ENCODE data around the gene ENTPD8.

ENTPD8 gene

DNA sequence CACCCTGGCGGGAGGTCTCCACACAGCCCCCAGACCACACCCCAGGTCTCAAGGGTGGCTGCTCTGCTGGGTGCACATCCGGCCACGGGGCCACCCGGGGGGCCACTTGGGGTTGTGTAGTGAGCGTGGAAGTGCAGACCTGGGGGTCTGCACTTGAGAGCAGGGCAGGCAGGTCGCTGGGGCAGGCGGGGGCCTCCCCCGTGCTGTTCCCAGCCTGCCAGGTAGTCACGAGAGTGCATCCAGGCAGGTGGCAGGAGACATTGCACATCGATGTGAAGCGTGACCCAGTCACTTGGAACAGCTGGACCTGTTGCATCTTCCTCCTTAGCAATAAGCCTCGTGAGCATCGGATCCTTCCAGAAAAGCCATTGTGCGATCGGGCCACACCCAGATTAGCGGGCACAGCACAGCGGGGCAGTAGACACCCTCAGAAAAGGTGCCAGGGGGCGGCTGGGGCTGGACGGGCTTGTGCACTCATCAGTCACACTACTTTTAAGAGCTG is 4.8 kb upstream of the ENTPD8 start:
- DNase-seq = peak; percentile 19

DNA sequence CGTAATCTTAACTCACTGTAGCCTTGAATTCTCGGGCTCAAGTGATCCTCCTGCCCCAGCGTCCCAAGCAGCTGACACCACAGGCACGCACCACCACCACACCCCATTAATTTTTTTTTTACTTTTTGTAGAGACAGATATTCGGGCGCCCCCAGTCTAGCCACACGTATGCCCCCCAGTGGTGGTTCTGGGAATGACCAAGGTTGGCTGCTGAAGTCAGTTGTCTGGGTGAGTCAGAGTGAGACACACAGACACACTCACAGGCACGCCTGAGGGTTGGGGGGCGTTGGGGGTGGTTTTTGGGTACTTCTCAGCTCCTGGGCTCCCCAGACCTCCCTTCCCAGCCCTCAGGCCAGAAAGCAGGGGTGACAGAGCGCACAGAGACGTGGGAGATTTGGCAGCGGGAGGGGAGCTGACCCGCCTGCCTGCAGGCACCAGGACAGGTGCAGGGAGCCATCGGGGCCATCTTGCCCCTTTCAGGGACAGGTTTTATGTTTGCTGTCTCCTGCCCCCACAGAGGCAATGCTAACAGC is 4.2 kb upstream of the ENTPD8 start:
- peak; percentile 71 for DNase-seq

DNA sequence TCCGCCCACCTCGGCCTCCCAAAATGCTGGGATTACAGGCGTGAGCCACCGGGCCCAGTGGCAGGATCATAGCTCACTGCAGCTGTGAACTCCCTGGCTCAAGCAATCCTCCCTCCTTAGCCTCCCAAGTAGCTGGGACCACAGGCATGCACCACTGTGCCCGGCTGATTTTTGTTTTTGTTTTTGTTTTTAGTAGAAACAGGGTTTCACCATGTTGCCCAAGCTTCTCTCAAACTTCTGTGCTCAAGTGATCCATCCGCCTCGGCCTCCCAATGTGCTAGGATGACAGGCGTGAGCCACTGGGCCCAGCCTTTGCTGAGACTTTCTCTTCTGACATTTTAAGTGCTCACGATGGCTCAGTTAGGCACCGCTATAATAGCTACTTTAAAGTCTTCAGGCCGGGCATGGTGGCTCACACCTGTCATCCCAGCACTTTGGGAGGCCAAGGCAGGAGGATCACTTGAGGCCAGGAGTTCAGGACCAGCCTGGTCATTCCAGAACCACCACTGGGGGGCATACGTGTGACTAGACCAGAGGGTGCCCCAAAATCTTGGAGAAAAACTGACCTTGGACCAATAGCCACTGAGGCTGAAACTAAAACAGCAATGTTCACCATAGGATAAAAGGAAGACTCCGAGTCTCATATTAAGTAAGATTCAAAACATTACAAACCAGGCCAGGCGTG is 3.1 kb upstream of the ENTPD8 start:
- DNase-seq = no peak

DNA sequence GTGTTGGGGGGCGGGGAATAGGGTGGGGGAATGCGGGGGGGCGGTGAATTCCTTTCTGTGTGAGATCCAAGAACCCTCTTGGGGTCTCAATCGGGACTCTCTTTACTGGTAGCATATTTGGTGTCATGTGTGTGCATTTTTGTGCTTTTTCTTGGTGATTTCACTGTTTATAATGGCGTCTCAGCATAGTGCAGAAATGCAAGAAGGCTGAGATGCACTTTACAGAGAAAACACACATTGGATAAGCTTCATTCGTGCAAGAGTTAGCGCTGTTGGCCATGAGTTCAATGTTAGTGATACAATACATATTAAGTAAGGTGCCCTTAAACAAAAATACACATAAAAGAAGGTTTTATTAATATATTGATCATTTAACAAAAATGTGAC is 771 bp upstream of the ENTPD8 start:
- no peak for DNase-seq

DNA sequence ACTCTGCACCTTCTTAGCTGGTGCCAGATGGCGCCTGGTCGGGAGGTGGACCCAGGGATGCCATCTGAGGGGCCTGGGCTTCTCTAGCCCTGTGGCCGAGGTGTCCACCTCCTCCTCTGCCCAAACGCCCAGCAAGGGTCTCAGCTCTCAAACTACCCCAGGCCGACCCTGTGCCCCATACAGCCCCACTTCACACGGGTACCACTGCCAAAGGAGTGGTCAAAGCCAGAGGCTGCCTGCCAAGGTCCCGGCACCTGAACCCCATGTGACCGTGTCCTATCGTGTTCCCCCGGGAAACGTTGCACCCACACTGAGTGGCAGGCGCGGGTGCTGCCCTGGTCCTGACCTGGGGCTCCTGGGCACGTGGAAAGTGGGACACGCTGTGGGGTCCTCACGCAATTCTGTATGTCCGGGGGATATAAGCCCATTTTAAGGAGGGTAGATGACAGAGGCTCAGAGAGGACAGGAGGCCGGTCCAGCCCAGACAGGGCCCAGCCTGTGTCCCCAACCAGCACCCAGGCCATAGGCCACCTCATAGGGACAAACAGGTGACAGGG is 1.9 kb downstream of the ENTPD8 start:
- DNase-seq = no peak

DNA sequence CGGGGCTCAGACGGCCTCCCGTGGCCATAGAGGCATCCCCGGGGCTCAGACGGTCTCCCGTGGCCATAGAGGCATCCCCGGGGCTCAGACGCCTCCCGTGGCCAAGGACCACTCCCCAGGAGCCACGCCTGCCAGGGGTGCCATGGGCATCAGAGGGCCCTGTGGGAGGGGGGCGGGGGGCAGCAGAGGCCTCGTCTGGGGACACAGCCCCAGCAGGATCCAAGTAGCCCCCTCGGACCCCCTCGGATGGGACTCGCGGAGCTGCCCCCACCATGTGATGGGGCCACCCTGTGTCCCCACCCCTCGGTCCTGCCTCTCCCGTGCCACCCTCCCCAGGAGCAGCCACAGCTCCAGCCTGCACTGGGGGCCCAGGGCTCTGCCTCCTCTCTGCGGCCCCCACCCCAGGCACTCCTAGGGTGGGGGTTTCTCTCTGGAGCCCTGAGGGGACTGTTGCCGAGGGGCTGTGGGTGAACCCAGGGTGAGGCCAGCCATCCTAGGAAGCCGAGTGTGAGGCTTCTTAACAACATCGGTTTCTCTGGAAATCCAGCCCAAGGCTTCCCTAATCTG is 2.5 kb downstream of the ENTPD8 start:
- no peak for DNase-seq

DNA sequence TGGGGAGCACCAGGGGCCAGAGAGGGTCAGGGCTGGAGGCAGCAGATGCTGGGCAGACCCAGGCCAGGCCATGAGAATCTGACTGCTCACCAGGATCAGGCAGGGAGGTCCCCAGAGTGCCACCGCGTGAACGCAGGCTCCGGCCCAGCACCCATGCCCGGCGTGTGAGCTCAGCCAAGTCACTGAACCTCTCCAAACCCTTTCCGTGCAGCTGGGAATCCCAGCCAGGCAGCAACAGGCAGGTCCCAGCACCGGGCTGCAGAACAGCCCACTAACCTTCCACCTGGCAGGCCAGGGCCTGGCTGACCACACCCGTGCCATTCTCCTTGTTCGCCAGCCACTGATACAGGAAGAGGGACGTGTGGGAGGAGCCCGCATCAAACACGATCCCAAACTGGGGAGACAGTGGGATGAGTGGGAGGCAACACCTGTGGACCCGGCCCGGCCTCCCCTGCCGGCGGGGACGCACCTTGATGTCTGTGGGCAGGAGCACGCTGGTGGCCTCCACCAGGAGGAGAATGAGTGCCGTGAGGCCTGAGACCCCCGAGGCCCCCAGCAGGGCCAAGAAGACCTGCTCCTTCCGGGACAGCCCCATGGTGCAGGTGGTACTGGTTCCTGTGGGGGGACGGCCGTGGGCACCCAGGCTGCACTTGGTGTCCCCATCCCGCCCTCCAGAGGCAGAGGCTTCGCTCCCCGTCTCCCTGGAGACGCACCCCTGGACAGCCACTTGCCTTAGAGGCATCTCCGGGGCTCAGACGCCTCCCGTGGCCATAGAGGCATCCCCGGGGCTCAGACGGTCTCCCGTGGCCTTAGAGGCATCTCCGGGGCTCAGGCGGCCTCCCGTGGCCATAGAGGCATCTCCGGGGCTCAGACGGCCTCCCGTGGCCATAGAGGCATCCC is 3.2 kb downstream of the ENTPD8 start:
- no peak for DNase-seq

DNA sequence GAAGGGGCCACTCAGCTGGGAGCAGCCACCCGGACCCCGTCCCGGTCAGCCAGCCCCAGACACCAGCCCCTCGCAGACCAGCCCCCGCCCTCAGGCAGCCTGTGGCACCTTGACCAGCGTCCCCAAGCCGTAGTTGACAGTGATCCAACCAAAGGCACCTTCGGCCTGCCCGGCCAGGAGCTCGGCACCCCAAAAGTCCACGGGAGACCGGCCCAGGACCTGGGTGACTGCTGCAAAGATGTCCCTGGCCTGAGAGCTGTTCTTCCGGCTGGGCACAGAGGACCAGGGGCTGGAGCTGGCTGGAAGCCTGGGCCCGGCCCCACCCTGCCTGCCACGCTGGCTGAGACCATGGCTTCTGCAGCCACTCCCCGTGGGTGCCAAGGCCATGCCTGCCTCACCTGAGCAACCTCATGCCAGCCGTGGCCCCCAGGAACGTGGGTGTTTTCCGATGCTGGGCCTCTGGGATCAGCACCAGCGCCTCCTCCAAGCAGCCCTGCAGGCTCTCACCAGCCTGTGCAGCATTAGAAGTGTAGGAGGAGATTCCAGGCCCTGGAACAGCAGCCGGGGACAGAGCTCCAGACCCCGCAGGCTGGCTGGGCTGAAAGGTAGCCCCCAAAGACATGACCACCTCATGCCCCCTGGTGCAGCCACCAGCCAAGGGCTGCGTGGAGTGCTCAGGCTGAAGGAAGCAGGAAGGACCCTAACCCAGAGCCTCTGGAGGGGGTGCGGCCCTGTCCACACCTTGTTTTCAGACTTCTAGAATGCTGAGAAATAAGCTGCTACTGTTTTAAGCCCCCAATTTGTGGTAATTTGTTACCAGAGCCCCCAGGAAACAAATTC is 4.2 kb downstream of the ENTPD8 start:
- DNase-seq = no peak

DNA sequence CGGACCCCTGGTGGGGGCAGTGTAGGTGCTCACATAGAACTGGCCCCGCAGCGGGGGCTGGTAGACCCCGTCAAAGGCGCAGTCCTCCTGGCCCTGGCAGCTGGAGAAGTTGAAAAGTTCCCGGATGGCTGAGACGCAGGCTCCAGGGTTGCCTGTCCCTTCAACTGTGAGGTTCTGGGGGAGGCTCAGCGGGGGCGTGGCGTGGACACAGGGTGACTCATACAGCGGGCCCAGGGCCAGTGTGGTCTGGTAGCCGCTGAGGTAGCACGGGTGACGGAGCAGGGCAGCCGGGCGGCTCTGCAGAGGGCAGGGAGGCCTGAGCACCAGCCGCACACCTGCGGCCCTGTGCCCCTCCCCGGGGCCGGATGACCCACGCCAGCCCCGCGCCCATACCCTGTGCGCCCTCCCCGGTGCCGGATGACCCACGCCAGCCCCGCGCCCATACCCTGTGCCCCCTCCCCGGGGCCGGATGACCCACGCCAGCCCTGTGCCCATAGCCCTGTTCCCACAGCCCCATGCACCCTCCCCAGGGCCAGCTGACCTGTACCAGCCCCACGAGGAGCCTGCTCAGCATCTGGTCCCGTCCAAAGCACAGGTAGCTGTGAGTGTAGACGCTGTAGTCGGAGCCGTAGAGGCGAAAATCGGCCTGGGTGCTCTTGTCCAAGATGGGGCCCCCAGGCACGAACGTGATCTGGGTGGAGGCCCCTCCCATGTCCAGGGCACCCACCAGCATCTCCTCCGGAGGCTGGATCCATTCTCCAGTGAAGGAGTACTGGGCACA is 5.0 kb downstream of the ENTPD8 start:
- DNase-seq = no peak

DNA sequence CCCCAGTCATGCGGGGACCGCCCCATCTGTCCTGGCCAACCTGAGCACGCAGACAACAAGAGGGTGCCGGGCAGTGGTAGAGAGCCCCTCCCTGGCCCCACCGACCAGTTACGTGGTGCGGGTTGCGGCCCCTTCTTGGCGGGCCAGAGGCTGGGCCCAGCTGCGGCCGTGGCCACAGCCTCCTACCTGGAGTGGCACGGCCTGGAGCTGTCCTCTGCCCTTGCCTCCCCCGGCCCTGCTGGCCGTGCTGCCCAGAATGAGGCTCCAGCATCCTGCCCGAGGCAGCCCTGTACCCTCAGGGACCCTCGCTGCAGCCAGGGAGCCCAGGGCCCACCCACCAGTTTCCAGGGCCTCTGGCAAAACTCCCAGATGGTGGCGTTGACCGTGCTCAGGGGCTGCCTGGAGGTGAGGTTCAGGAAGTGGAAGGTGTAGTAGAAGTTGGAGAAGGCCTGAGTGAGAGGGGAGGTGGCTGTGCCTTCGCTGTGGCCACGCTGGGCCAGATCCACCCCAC is 5.7 kb downstream of the ENTPD8 start:
- DNase-seq = no peak

DNA sequence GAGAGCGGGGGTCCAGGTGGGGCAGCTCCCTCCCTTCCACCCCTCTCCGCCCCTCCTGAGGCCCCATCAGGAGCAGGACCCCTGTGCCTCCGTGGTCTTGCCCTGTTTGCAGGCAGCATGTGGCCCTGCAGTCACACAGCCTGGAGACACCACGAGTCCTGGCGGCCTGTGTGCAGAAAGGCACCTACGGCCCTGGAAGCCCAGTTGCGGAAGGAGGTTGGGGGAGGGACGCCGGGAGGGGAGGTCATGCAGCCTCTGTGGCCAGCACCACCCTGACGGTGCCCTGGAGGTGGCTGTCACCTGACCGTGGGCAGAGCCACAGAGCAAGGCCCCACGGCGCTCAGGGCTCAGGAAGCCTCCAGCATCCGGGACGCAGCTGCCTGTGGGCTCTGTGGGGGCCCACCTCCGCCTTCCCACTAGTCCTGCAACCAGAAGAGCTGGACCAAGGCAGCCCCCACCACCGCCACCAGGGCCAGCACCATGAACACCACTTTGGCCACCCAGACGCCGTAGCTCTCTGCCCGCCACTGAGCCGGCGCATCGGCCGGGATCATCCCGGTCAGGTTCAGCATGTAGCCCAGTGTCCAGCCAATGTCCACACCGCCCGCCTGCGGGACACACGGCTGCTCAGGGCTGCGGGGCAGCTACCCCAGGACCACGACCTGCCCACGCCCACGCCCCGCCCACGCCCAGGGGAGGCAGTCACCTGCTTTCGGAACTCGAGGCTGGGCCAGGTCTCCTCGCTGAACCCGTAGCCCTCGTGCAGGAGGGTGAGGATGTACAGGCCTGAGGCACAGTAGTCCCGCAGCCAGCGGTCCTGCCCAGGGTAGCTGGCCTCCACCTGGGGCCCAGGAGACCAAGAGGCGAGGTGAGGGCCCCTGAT is 6.4 kb downstream of the ENTPD8 start:
- no peak for DNase-seq

DNA sequence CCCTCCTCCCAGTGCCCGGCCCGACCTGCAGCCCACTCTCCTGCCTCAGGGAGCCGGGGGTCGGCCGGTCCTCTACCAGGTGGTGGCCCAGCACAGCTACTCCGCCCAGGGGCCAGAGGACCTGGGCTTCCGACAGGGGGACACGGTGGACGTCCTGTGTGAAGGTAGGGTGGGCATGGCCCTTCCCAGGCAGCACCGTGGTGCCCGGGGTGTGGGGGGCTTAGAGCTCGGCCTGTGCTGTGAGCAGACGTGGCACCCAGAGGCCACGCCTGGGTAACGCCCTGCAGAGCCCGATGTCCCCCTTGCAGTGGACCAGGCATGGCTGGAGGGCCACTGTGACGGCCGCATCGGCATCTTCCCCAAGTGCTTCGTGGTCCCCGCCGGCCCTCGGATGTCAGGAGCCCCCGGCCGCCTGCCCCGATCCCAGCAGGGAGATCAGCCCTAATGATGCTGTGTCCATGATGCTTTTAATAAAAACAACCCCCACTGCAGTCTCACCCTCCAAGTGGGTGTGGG is 7.2 kb downstream of the ENTPD8 start:
- no peak for DNase-seq

DNA sequence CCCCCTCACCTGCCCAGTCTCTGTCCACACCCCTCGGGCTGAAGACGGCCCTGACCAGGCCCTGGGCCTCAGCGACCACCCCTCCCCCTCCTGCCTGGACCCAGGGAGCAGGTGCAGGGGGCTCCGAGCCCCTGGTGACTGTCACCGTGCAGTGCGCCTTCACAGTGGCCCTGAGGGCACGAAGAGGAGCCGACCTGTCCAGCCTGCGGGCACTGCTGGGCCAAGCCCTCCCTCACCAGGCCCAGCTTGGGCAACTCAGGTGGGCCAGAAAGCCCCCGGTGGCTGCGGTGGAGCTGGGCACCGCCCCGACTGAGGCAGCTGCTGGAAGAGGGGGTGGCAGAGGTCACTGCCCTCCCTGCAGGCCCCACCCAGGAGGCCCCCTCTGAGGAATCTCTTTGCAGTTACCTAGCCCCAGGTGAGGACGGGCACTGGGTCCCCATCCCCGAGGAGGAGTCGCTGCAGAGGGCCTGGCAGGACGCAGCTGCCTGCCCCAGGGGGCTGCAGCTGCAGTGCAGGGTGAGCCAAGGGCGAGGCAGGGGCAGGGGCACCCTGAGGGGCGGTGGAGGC is 7.7 kb downstream of the ENTPD8 start:
- DNase-seq = no peak

DNA sequence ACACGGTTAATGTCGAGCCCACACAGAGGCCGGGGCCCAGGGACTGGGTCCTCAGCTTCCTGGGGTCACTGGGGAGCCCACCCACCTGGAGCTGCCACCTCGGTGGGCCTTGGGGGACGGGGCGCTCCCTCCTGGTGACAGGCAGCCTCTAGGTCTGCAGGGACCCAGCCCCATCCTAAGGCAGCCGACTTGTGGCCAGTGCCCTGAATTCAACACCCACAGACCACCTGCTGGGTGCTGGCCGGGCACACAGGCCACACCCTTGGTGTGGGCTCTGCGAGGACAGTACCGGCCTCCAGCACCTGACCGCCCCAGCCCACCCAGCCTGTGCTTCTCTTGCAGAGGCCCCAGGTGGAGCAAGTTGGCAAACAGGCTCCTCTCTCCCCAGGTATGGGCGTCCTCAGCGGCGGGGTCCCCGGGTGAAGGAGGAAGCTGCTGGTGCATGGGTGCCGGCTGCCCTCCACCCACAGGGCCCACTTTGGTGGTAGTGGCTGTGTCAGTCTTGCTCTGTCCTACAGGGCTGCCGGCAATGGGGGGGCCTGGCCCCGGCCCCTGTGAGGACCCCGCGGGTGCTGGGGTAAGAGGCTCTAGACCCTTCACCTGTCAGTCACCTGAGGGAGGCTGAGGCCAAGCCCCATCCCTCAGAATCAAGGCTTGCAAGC is 8.3 kb downstream of the ENTPD8 start:
- DNase-seq = no peak

DNA sequence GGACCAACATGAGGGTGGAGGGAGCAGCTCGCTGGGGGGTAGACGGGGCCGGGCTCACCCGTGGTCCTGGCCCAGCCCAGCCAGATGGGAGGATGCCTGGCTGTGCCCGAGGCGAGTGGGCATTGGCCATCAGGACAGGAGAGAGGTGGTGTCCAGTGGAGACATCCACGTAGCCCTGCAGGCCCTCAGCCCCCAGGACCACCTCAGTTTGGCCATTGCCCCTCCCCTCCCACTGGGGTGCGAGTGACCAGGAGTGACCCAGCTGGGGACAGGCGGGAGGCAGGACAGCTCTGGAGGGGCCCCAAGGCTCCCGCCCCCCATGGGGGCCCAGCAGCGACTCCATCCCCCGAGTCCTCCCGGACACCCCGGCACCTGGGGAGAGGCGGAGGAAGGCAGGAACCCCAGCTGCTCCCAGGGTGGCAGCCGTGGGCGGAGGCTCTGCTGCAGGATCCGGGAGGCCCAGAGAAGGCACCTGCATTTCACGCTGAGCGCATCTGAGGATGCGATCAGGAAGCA is 9.7 kb downstream of the ENTPD8 start:
- no peak for DNase-seq

DNA sequence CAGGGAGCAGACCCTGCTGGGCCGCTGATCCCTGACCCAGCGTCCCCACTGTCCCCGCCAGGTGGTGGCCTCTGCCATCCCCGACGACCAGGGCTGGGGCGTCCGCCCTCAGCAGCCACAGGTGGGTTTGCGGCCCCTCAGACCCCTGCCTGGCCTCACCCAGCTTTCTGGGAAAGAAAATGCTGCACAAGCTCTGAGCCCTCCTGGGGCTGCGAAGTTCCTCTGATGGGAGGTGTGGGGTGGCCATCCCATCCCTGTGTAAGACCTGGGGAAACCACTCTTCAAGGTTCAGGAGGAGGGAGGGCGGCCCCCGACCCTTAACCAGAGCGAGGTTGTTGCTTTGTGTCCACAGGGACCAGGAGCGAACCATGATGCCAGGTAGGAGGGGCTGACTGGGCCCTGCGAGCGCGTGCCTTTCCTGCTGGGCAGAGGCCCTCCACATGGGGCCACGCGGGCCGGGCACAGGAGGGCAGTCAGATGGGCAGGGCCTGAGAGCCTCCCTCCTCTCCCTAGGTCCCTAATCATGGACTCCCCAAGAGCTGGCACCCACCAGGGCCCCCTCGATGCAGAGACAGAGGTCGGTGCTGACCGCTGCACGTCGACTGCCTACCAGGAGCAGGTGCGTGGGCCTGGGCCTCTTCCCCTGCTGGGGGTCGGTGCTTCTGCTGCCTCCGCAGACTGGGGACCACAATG is 10.3 kb downstream of the ENTPD8 start:
- DNase-seq = no peak

DNA sequence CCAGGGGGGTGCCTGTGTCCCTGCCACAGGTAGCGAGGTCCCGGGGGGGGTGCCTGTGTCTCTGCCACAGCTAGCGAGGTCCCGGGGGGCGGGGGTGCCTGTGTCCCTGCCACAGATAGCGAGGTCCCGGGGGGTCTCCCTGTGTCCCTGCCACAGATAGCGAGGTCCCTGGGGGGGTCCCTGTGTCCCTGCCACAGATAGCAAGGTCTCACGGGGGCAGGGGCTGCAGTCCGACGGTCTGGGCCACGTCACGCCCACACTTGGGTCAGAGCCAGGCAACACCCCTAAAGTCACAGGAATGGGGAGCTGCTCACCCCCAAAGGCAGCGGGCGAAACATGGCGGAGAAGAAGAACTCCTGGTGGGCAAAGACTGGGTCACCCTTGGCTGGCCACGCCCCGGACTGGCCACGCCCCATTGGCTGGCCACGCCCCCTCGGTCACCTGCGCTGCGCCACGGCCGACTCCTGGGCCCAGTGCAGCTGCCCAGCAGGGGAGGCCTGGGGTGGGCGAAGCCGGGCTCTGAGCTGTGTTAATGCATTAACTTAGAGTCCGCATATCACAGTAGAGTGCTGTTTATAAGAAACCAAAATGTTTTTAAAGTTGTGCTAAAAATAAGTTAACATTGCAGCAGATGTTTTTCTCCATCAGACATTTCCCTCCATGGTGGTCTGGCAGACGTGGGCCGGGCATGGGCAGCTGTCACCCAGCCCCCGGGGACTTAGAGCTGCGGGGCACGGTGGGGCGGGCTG is 11.0 kb downstream of the ENTPD8 start:
- peak; percentile 60 for DNase-seq

DNA sequence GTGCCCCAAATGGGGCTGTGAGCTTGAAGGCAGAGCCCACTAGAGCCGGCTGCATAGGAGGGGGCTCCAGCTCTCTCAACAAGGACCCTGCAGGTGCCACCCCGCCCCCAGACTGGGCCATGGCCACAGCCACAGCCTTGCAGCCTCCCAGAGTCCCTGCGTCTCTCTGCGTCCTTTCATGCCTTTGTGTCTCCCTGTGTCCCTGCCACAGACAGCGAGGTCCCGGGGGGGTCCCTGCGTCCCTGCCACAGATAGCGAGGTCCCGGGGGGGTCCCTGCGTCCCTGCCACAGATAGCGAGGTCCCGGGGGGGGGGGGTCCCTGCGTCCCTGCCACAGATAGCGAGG is 11.6 kb downstream of the ENTPD8 start:
- no peak for DNase-seq
